NB4 (cell line): ENCODE measurements around the gene CMC2.

Experiments
- POLR2A ChIP-seq: IDR thresholded peaks from 2 replicates; pipeline ENCODE4 v1.6.1; 2011; ENCODE audit warnings: mild to moderate bottlenecking; ENCODE audit not compliant: insufficient read length; ENCODE audit errors: extremely low read depth
- TF ChIP-seq, protein P1 (sequence below): IDR thresholded peaks from one replicate; pipeline ENCODE4 v1.5.1; 2012; ENCODE audit warnings: low read depth, low read length

DNA sequence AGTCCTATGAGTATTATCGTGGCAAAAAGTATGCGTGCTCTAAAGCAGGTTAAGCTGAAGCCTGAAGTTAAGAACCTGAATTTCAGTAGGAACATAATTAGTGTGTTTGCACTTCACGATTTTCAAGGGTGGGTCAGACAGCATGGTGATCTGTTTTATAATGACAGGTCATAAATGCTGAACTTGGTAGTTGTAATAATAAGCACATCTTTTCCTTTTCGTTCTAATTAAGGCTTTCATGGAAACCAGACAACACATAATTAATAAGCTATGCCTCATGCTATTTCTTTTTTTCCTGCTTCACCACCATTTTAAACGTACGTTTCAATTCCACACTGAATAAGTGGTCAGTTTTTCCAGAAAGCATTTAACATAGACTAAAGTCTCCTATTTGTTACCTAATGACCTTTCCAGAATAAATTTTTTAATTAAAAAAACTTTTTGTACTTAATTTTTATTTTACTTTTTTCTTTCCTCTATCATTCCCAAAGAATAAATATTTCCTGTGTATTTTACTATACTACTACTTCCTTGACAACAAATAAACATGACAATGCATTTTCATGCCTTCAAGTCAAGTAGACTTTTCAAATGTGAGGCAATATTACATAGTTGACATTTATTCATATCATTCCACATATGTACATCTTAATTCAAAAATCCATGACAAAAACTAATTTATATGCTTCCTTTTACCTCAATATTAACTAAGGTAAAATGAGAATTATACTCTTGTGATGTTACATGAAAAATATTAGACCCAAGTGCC is 22.4 kb downstream of the CMC2 start:
- no peak for TF ChIP-seq POLR2A
- TF ChIP-seq, protein P1, sequence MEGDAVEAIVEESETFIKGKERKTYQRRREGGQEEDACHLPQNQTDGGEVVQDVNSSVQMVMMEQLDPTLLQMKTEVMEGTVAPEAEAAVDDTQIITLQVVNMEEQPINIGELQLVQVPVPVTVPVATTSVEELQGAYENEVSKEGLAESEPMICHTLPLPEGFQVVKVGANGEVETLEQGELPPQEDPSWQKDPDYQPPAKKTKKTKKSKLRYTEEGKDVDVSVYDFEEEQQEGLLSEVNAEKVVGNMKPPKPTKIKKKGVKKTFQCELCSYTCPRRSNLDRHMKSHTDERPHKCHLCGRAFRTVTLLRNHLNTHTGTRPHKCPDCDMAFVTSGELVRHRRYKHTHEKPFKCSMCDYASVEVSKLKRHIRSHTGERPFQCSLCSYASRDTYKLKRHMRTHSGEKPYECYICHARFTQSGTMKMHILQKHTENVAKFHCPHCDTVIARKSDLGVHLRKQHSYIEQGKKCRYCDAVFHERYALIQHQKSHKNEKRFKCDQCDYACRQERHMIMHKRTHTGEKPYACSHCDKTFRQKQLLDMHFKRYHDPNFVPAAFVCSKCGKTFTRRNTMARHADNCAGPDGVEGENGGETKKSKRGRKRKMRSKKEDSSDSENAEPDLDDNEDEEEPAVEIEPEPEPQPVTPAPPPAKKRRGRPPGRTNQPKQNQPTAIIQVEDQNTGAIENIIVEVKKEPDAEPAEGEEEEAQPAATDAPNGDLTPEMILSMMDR, result no peak
